Suppressor macrophage treated with lipopolysaccharide for 4 hours (primary cell): ENCODE measurements around the gene KIF11.

Source experiments
- DNase-seq: peaks from one replicate; pipeline ENCODE4 v3.0.0-alpha.2; 2020

Gene KIF11

DNA sequence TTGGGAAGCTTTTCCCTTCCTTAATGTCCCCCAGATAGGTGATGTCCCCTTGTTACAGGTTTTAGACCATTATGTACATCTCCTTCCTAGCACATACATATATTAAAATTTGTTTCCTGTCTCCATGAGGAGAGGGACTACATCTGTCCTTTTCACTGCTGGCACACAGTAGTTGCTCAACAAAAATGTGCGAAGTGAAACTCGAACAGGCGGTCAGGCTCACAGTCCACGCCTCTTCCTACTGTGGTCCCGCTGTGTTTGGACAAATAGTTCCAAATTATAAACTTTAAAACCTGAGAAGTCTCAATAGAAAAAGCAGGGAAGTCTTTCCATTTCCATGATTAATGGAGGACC lies 95.6 kb downstream of the KIF11 start:
- peak; percentile 70 for DNase-seq

DNA sequence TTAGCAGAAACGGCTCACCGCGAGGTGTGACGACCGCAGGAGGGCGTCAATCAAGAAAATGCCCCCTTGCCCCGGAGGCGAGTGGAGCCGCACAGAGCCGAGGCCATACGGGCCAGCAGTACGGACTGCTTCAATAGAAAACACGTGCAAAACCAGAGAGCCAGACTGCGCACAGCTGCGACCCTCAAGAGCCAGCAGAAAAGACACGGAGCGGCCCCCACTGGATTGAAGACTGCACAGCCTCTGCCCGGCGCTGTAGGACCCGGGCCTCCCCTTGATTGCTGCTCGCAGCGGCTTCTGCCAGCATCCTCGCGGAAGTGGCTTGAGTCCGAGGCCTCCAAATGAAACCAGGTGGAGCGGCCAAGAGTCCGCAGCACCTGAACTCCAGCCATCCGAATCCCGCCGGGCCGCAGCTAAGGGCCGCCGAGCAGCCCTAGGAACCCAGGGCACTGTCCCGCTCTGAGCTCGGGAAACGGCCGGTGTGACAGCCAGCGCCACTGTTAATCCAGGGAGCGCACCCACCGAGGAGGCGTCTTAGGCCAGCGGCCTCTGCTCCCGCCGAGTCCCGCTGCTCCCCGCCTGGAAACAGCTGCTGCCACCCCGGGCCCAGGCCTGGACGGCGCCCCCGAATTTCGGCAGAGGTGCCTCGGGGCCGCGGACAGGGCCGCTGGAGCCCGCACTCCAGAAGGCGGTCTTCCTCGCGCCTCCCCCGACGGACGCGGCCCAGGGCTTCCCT lies 96.2 kb downstream of the KIF11 start:
- DNase-seq, result peak; percentile 24

DNA sequence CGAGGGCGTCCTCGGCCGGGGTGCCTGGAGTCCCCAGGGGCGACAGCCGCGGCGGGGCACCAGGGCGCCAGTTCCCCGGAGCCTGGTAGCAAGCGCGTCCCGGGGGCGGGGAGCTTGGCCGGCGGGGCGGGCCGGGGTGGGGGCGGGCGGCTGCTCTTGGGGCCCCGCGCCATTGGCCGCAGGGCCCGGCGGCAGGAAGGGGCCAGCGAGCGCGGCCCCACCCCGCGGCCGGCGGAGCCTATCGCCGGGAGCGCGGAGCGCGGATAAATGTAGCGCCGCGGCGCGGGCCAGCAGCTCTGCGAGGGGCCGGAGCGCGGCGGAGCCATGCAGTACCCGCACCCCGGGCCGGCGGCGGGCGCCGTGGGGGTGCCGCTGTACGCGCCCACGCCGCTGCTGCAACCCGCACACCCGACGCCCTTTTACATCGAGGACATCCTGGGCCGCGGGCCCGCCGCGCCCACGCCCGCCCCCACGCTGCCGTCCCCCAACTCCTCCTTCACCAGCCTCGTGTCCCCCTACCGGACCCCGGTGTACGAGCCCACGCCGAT lies 96.8 kb downstream of the KIF11 start, which contains the start of gene HHEX:
TSS of gene HHEX (plus strand) at position 293 of the 548 bp plus-strand sequence. CDS start at position 325, 32 bp downstream.
- peak; percentile 91 for DNase-seq

DNA sequence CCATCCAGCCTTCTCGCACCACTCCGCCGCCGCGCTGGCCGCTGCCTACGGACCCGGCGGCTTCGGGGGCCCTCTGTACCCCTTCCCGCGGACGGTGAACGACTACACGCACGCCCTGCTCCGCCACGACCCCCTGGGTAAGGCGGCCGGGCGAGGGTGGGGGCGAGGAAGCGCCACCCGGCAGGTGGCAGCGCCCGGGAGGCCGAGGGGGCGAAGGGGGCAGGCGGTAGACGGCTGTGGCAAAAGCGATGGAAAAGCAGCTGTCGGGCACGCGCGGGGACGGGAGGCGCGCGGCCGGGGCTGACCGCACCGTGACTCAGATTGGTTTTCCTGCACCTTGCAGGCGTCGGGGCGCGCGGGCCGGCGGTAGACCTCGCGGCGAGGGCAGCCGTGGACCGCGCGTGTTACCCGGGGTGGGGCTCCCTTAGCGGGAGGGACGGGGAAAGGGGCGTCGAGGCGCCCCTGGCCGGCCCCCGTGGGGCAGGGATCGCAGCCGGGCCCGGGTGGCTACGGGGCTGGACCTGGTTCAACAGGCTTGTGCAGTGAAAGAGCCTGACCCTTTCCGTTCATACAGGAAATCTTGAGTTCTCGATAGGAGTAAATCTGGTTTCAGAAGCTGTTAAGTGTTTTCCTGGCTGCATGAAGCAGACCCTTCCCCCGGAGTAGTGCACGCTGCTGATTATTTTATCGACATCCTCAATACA lies 97.4 kb downstream of the KIF11 start:
- peak; percentile 67 for DNase-seq

DNA sequence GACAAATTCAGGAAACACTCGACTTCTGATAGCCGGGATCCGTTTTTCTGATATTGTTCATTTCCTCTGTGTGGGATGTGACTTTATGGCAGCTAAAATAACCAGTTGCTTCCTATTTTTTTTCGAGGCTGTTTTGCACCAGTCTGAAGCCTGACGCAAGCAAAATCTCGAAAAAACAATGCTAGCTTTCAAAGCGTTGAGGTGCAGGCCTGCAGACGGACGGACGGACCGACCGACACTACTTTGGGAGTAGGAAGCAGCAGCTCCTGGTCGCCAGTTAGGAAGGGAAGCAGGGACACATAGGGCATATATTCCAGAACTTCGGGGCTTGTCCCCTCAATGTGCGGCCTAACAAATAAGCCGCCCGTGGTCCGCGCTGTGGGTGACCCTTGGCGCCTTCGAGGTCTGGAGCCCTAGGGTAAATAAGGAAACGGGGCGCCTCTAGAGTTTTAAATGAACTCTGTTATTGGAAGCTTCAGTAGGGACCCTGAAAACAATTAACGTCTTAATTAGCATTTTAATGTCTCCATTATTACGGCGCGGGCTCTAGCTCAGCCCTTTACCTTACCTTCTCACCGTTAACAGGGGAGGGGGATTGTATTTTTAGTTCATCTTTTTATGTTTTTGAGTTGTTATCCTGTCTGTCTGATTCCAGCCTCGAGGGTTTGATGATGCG lies 98.1 kb downstream of the KIF11 start:
- peak; percentile 74 for DNase-seq

DNA sequence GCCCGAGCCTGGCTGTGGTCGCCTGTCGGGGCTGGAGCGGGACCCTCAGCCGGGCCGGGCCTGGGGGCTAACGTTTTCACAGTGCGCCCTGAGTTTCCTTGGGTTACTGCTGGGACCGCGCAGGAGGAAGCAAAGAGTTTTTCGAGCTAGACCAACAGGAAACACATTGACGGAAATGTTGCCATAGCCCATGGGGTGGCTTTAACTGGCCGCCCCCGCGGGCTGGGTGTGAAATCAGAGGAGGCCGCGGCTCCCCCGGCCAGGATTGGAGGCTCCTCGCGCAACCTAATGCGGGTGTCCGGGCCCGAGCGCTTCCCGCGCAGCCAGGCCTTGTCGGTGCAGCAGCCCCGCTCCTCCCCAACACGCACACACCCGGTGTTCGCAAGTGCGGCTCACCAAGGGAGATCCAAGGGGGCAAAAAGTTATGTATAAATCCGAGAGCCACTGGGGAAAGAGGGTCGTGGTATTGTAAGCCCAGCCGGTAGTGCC lies 98.7 kb downstream of the KIF11 start:
- peak; percentile 80 for DNase-seq

DNA sequence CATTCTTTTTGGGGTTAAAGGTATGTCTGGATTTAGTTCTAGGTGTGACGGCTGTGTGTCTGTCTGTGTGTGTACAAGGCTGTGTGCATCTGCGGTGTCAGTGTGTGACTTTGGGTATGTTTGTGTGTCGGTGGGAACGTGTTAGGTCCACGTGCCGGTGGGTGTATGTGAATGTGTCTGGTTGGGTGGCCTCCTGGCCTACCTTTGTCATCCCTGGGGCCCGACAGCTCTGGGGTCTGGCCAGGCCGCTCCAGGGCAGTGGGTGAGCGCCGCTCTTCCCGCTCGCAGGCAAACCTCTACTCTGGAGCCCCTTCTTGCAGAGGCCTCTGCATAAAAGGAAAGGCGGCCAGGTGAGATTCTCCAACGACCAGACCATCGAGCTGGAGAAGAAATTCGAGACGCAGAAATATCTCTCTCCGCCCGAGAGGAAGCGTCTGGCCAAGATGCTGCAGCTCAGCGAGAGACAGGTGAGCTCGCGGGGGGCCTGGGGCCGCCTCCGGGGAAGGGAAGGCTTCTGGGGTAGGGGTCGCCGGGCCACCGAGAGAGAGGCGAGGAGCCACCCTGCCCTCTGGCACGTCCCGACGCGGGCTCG lies 99.2 kb downstream of the KIF11 start:
- DNase-seq, result no peak

DNA sequence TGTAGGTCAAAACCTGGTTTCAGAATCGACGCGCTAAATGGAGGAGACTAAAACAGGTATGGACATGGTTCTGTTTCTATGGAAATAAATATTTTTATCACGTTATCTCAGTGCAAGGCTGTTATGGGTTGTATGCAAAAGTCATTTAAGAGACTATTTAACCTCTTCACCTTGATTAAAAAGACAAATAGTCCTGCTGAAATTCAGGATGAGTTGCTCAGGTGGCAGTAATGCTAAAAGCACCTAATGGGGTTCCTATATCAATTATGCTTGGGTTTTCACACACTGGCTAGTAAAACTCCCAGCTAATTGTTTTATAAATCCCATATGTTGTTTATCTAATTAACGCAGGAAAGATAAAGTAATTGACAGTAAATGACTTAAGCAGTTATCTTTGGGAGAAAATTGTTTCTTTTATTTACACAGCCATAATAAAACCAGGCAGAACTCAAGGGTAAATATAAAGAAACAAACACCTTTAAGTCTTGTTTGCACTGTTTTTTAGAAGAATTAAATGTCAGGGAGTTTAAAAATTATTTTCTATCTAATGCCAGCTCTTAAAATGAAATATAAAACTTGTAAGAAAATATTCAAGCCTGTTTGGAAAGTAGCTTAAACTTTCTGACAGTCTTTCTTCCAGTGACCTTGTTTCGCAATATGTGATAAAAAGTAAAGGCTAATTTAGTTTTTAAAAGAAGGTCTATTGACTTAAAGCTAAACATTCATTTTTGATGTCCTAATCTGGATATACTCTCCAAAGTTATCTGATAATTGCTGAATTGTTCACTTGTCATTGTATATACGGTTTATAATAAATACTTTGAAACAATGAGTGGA lies 100.0 kb downstream of the KIF11 start:
- peak; percentile 5 for DNase-seq

DNA sequence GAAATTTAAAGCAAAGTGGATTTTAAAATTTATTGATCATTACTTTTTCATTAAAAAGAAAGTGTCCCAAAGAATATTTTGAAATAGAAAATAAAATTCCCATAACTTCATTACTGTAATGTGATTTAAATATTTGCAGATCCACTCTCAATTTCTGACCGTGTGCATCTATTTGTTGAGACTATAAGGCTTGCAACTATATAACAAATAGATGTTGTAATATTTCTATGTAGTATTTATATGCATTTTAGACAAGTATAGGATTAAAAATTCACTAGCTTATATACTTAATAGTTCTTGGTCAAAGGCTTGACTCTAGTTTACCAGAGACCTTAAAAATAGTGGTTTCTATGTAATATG lies 100.6 kb downstream of the KIF11 start:
- DNase-seq, result no peak

DNA sequence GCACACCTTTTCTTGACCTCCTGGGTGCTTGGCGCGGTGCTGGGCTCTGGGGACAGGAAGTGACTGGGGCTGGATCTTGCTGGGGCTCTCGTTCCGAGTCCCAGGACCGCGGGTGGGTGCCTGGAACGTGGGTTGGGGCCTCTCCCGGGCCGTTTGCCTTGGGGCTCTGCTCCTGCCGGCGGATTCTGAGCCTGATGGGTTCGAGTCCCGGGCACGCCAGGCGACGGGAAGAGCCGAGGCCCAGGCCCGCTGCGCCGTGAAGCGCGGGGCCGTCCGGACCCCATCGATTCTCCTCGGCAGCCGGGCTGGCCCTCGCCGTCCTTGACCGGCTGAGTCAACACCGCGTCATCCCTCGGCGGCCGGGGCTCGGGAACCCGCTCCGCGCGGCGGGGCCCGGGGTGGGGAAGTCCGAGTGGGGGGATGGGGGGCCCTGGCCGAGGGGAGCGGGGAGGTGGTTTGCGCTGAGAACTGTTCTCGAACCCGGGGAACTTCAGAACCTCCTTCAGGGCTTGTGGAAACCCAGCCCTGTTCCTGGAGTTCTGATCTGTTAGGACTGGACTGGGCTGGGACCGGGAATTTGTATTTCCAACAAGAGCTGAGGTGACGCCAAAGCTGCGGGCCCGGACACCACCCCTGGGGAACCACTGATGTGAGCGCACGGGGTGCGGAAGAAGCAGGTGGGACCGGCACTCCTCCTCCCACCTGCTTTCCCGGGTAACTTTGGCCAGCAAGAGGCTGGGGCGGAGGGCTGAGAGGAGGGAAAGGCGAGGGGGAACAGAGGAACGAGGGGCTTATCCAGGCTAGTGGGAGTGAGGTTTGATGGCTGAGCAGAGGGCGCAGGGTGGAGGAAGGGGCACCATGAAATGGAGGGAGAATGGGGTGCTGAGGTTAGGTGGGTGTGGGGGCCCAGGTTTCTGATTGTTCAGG lies 103.0 kb downstream of the KIF11 start:
- no peak for DNase-seq

DNA sequence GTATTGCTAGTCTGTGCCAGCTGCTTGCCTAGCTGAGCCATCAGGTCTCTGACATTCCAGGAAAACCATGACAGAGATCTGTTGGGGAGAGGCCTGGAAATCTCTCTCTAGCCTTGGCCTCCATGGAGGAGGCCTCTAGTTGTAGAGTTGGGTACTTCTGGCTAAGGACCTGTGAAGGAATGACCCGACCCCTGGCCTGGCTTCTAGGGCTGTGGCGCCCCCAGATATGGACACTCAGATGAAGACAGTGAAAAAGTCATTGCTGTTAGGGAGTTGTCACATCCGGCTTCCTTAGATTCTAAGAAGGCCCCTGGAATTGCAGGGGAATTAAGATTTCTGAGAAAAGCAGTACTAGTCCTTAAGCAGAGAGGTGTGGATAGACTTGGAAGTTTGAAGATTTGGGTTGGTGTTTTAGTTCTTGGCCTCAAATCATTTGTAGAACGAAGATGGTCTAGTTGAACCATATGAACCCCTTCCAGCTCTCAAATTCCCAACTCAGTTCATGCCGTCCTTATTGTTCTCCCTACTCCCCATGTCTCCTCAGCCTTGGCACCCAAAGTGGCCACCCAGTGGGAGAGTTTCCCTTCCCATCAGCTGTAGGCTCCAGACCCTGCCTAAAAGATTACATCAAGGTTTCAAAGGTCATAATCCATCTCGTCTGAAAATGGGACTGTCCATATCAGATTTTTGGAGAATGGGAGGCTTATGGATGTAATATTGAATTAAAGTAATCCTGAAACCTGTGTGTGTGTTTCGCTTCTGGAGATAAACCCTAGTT lies 103.9 kb downstream of the KIF11 start:
- DNase-seq, result no peak

DNA sequence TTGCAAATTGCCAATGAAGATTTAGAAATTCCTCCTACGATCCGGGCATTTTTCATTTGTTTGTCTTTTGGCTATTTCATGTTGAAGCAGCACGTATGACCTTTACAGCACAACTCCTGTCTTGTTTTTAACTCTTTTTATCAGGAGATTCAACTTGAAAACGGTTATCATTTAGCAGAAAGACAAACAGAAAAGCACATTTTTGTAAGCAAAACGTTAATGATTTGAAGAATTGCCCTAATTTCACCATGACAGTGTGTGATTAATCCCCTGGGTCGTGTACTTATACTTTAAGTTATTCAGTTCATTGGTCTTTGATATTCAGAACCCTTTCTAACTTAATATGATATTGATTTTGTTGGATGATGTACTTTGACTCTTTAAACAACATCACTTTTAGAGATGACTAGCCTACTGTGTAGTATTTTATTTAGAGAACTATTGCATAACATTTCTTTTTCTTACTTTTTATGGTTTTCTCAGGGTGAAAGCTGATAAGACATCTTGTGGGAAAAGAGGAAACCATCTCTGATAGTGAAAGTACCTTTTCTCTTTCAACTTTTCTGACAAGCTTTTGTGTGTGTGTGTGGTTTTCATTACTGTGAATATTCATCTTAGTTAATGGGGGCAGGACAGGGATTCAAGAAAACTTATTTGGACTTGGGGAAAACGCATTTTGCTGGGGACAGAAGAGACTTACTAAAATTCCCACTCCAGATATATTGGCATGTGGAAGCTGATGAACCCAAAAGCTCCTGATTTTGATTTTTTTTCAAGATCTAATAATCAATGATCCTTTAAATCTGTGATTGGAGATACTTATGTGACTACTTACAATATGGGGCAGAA lies 105.0 kb downstream of the KIF11 start:
- peak; percentile 15 for DNase-seq

DNA sequence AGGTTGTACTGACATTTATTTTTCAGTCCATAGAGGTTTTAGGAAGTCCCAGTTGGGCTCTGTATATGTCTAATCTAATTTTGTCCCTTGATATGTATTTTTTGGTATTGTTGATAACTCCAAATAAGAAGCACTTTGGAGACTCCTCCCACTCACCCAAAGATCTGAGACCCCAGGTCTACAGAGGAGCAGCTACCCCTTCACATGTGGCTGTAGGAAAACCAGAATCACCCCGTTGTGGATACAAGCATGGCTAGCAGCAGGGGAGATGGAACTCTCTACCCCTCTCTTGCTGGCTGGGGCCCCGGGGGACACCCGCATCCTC lies 106.2 kb downstream of the KIF11 start:
- DNase-seq, result no peak

DNA sequence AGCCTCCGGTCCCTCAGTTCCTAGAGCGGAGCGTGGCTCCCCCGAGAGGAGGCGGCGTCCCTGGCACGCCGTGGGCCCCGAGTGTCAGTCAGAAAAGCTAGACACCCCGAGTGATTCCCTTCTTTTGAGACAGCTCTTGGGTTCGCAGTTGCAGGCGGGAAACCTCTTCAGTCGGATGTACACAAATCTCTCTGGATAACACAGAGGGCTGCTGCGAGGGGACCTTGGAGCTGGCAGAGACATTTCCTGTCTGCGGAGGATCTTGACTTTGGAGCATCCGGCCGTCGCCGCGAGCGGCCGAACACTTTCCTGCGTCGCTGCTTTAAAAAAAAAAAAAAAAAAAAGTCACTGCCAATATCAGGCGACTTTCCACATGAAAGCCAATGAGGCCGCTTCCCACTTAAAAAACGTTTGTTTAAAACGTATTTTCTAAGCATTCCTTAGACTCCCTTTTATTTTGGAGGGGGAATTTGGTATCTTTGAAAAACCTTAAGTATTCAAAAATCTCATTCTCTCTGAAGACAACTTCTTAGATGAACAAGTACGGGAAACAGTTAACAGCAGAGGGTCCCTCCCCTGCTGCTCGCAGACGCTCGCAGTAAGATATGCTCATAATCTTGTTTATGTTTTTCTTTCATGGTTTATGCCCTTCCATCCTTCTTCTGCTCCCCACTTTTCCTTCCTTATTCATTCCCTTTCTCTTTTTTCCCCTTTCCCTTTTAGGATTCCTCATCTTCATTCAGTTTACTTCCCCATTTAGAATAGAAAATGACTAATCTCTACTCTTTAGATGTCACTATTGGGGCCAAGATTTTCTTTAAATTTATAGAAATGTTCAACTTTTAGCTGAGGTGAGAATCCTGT lies 106.8 kb downstream of the KIF11 start:
- peak; percentile 46 for DNase-seq

DNA sequence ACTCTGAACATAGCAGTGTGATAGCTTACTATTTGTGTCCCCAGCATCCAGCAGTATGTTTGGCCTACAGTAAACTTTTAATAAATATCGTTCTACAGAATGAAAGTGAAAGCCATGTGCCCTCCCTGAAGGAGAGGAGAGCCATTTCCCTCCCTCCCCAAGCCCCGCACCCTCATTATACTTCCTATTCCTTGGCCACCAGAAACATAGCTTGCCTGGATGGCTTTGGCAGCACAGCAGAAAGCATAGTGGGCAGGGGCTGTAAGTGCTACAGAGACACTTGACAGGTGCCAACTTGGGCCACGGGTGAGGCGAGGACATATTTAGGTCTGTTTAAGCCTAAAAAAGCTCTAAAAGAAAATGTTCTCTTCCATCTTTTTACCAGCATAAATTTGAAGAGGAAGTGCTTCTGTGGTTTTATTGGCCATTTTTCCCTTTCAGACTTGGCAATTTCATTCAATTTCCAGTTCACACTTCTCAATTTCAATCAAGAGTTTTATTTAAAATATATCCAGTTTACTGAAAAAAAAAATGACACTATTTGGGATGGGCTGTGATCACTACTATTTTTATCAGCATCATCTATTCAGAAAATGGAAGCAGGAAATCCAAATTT lies 109.5 kb downstream of the KIF11 start:
- DNase-seq, result peak; percentile 54
